Neuron (in vitro differentiated cells): Measurements from ENCODE around the gene CNN3.
A peak's percentile ranks its signal among the peaks of the same experiment; 100 is the strongest.
"Not testable (repeated sequence)": the region's sequence is repeated elsewhere in the genome, so short reads cannot be mapped to it uniquely, and the experiment has no call there.

Experiments
- H2AFZ ChIP-seq: one replicate; pipeline ENCODE4 v1.6.1; 2013; ENCODE audit warnings: low read depth, mild to moderate bottlenecking, inconsistent platforms, low read length, moderate library complexity
- H3K27me3 ChIP-seq: one replicate; pipeline ENCODE4 v1.6.1; 2013; ENCODE audit warnings: low read length; ENCODE audit not compliant: insufficient read depth
- H3K36me3 ChIP-seq: one replicate; pipeline ENCODE4 v1.6.1; 2013; ENCODE audit warnings: low read length; ENCODE audit not compliant: insufficient read depth
- H3K4me1 ChIP-seq: one replicate; pipeline ENCODE4 v1.6.1; 2013; ENCODE audit warnings: low read length; ENCODE audit not compliant: insufficient read depth
- H3K4me3 ChIP-seq: 2 replicates; pipeline ENCODE4 v1.5.1; 2013; ENCODE audit warnings: mild to moderate bottlenecking, low read length, moderate library complexity
- H3K9me3 ChIP-seq: one replicate; pipeline ENCODE4 v1.6.1; 2013; ENCODE audit warnings: low read length

The CNN3 gene

DNA sequence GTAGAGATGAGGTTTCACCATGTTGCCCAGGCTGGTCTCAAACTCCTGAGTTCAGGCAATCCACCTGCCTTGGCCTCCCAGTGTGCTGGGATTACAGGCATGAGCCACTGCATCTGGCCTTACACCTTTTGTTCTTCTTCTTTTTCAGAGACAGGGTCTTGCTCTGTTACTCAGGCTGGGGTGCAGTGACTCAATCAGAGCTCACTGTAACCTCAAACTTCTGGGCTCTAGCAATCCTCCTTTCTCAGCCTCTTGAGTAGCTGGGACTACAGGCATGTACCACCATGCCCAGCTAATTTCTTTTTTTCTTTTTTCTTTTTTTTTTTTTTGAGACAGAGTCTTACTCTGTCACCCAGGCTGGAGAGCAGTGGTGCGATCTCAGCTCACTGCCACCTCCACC, 14.6 kb upstream of the CNN3 start:
- H3K4me1 ChIP-seq: peaks cover 23% of the 10 kb centered on the region
- H3K27me3 ChIP-seq, H3K4me3 ChIP-seq, H2AFZ ChIP-seq, H3K36me3 ChIP-seq, H3K9me3 ChIP-seq: not testable (repeated sequence)

DNA sequence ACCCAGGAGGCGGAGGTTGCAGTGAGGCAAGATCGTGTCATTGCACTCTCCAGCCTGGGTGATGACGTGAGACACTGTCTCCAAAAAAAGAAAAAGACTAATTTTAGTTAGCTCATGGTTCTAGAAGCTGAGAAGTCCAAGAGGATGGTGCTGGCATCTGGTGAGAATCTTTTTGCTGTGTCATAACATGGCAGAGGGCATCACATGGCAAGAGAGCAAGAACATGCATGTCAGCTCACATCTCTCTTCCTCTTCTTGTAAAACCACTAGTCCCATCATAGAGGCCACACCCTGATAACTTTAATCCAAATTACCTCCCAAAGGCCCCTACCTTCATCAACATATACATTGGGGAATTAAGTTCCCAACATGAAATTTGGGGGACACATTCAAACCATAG, 13.8 kb upstream of the CNN3 start:
- H3K9me3 ChIP-seq: no peaks in the 10 kb centered on the region
- no peaks in the 10 kb centered on the region for H3K36me3 ChIP-seq
- no peaks in the 10 kb centered on the region for H3K27me3 ChIP-seq
- H2AFZ ChIP-seq: no peak overlapping the region
- H3K4me3 ChIP-seq: no peak overlapping the region
- H3K4me1 ChIP-seq: peaks cover 31% of the 10 kb centered on the region

DNA sequence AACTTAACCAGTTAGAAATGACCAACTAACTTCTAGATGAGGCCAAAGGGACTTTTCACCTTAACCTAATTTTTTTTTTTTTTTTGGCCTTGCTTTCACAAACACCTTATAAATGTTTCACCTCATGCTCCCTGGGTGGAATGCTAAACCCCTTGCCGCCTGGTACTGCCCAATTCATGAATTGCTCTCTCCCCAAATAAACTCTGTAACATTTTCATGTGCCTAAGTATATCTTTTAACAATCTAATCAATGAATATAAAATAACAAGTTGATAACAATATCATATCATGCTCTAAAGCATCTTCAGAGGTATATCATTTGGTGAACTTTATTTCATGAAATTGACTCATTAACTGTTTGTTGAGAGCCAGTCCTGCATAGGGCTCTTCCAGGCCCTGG, 10.9 kb upstream of the CNN3 start:
- Histone ChIP-seq H3K4me3 (no peak overlapping the region), H3K4me1 (peaks cover 38% of the 10 kb centered on the region), H3K36me3 (peaks cover 8% of the 10 kb centered on the region), H2AFZ (no peak overlapping the region), H3K27me3 (no peaks in the 10 kb centered on the region), H3K9me3 (no peaks in the 10 kb centered on the region)

DNA sequence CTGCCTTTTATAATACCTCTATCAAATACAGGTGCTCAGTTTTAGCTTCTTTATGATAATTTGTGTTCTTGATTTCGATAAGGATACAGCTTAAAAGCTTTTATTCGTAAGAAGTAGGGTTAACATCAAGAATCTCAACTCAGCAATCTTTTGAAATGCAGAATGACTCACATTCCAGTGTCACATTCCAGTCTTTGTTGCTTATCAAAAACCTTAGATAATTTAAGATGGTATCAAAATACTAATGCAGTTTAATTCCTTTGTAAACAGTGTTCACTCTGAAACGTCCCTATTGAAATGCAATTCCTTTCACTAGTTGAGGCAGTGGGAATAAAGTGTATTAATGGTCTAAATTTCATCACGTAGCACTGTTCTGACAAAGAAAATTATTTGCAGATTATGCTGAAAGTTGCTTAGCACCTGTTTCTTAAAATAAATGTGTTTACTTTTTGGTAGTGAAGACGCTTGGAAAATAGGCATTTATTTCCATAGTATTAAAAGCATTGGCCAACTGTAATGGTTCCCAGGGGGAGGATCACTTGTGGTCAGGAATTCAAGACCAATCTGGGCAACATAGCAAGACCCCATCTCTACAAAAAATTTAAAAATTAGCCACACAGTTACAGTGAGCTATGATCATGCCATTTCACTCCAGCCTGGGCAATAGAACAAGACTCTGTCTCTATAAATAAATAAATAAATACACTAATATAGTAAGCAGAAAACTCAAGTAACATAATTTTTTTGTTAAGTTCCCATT, 10.1 kb upstream of the CNN3 start:
- peaks cover 38% of the 10 kb centered on the region for H3K4me1 ChIP-seq
- no peak overlapping the region for H3K4me3 ChIP-seq
- no peak overlapping the region for H2AFZ ChIP-seq

GRCh38 chr1:94935476-94935875, 8.6 kb upstream of the CNN3 start:
- peaks cover 12% of the 10 kb centered on the region for H3K36me3 ChIP-seq
- no peaks in the 10 kb centered on the region for H3K27me3 ChIP-seq
- H3K9me3 ChIP-seq: no peaks in the 10 kb centered on the region
- no peak overlapping the region for H3K4me3 ChIP-seq
- H3K4me1 ChIP-seq: peaks cover 38% of the 10 kb centered on the region
- no peak overlapping the region for H2AFZ ChIP-seq

More for the DNA sequence above, 10.1 kb upstream of the CNN3 start:
- H3K27me3 ChIP-seq: no peaks in the 10 kb centered on the region
- peaks cover 10% of the 10 kb centered on the region for H3K36me3 ChIP-seq
- H3K9me3 ChIP-seq: no peaks in the 10 kb centered on the region

DNA sequence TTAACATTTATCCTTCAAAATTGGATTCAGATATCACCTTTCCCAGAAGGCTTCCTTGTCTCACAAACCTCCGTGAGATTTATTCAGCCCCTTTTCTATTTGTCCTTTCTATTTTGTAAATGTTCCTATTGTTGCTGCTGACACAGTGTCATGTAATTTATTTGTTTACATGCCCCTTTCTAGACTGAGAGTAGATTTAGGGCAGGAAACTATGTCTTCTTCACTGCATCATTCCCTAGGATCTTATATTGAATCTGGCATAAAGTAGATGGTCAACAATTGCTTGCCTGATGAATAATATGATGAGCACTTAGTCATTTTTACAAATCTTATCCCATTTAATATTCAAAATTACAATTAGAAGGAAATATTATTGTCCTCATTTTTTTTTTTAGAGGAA, 8.1 kb upstream of the CNN3 start:
- Histone ChIP-seq H3K27me3 (no peaks in the 10 kb centered on the region), H3K36me3 (peaks cover 12% of the 10 kb centered on the region), H3K9me3 (no peaks in the 10 kb centered on the region), H3K4me1 (peaks cover 40% of the 10 kb centered on the region), H2AFZ (no peak overlapping the region), H3K4me3 (no peak overlapping the region)

DNA sequence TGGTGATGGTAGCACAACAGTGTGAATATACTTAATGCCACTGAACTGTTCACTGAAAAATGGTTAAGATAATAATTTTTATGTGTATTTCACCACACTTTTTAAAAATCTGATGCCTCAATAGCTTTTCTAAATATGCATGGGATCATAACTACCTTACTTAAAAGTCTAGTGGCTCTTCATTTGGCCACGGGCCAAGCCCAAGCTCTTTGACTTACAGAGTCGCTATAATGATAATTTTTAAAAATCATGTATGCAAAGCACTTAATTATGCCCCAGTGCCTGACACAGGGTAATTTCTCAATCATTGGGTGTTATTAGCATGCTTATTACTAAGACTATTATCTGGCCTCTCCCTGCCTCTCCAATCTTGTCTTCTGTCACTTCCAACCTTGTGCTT, 7.6 kb upstream of the CNN3 start:
- H3K4me1 ChIP-seq: peaks cover 43% of the 10 kb centered on the region
- no peaks in the 10 kb centered on the region for H3K9me3 ChIP-seq
- peaks cover 12% of the 10 kb centered on the region for H3K36me3 ChIP-seq
- no peak overlapping the region for H3K4me3 ChIP-seq
- no peak overlapping the region for H2AFZ ChIP-seq
- no peaks in the 10 kb centered on the region for H3K27me3 ChIP-seq

- H3K9me3 ChIP-seq: no peaks in the 10 kb centered on the region
- H3K27me3 ChIP-seq: no peaks in the 10 kb centered on the region
- H2AFZ ChIP-seq: no peak overlapping the region
- H3K4me1 ChIP-seq: peaks cover 40% of the 10 kb centered on the region
- H3K36me3 ChIP-seq: peaks cover 12% of the 10 kb centered on the region
- no peak overlapping the region for H3K4me3 ChIP-seq
Observed at GRCh38 chr1:94931254-94931841, 4.4 kb upstream of the CNN3 start.

DNA sequence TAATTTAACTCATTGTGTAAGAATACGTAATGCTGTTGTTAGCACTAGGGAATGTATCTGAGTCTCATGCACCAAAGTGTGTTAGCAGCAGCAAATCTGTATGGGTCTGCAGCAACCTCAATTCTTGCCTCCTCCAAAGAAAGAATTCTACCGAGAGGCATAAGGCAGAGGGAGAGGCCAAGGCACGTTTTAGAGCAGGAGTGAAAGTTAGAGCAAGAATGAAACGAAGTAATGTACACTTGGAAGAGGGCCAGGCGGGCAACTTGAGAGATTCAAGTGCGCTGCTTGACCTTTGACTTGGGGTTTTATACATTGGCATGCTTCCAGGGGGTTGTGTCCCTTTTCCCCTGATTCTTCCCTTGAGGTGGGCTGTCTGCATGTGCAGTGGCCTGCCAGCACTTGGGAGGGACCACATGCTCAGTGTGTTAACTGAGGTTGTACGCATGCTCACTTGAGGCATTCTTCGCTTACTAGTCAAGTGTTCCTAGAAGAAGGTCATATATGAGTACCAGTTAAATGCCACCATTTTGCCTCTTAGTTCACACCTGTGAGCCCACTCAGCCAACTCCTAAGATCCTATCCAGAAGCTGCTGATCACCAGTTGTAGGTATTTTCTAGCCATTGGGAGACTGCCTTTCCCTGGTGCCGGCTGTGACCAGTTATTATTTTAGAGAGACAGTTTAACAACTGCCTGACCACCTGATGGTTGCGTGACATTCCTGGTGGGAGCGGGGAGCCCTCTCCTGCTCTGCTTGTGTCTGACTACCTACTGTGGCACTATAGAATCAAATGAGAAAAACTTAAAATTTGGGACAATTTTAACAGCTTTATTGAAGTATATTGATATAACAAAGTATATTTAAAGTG, 2.7 kb upstream of the CNN3 start:
- Histone ChIP-seq H3K27me3 (no peaks in the 10 kb centered on the region), H2AFZ (no peak overlapping the region), H3K9me3 (no peaks in the 10 kb centered on the region), H3K36me3 (peaks cover 12% of the 10 kb centered on the region), H3K4me1 (peaks cover 31% of the 10 kb centered on the region), H3K4me3 (peak overlapping the region; percentile 99)

DNA sequence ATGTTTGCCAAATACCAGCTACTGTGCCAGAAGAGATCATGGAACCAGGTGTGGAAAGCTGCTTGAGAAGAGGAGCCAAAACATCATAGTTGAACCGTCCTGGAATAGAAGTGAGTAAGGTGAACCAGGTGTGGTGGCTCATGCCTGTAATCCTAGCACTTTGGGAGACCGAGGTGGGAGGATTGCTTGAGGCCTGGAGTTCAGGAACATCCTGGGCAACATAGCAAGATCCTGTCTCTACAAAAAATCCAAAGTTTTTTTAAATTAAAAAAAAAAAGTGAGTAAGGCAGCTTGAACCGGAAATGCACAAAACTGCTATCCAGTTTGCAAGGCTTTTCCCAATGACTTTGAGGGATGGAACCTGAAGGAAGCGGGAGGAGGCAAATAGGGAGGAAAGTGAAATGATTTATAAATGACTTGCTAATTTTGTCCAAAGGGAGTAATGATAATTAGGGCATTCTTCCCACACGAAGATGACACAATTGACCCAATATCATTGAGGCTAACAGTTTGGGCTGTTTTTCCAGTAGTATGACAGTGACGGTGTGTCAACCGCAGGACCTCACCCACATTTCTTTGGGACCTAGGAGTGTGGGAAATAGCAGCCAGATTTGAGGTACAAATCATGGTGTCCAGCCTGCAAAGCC, 1.5 kb upstream of the CNN3 start:
- Histone ChIP-seq H3K27me3 (no peaks in the 10 kb centered on the region), H3K9me3 (no peaks in the 10 kb centered on the region), H3K4me1 (peaks cover 42% of the 10 kb centered on the region), H3K4me3 (peak overlapping the region; percentile 99), H3K36me3 (peaks cover 16% of the 10 kb centered on the region), H2AFZ (no peak overlapping the region)

DNA sequence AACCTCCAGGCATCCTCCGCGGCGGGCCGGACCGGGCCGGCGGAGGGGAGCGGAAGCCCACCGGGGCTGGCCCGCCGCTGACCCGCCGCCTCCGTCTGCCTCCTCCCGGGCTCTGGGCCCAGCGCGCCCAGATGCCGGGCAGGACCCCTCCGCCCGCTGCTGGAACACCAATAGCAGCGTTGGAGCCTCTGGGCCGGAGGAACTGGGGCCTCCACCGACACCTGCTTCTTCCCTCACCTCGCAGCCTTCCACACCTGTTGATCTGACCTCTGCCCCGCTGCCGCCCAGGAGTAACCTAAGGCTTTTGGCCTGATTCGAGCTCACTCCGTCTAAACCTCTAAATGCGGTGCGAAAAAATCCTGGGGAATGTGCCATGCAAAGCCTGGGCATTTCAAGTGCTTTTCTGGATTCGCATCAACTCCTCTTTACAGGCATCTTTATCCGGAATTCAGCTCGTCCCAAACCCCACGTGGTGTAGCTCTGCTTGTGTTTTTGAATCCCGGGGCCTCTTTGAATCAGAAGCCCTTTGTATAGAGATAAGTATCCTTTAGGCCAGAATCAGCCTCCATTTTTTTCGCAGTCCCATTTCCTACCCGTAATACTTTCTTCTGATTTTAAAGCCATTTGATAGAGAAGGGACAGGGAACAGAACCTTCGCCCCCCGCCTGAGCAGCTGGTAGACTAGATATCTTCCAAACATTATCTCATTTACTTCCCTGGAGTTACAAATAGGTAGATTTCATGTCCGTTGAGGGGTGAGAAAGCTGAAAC, 680 bp upstream of the CNN3 start:
- peak overlapping the region; percentile 70 for H2AFZ ChIP-seq
- no peaks in the 10 kb centered on the region for H3K27me3 ChIP-seq
- H3K36me3 ChIP-seq: peaks cover 15% of the 10 kb centered on the region
- peak overlapping the region; percentile 99 for H3K4me3 ChIP-seq
- peaks cover 50% of the 10 kb centered on the region for H3K4me1 ChIP-seq
- H3K9me3 ChIP-seq: no peaks in the 10 kb centered on the region

GRCh38 chr1:94926126-94926914, 590 bp downstream of the CNN3 start:
- Histone ChIP-seq H3K27me3 (no peaks in the 10 kb centered on the region), H2AFZ (peak overlapping the region; percentile 55), H3K4me3 (peak overlapping the region; percentile 99), H3K9me3 (no peaks in the 10 kb centered on the region), H3K36me3 (peaks cover 22% of the 10 kb centered on the region), H3K4me1 (peaks cover 50% of the 10 kb centered on the region)
